KMS-11 (cell line): ENCODE results near the gene MCF2L.

ENCODE experiments used
- H2AFZ ChIP-seq: fragments of 200-600 bp; sonication (generic); 2 replicates; pipeline ENCODE4 v1.6.1; 2016; ENCODE audit warnings: antibody characterized with exemption, mixed run types, low read depth
- H3K27ac ChIP-seq: fragments of 200-600 bp; sonication (generic); 2 replicates; pipeline ENCODE4 v1.6.1; 2016; ENCODE audit warnings: mild to moderate bottlenecking, mixed run types
- H3K27me3 ChIP-seq: fragments of 200-600 bp; sonication (generic); 2 replicates; pipeline ENCODE4 v1.6.1; 2017; ENCODE audit warnings: mild to moderate bottlenecking, low read depth, mixed run types, moderate library complexity; ENCODE audit not compliant: insufficient read depth
- H3K36me3 ChIP-seq: fragments of 200-600 bp; sonication (generic); 2 replicates; pipeline ENCODE4 v1.6.1; 2017; ENCODE audit warnings: mild to moderate bottlenecking, mixed run types; ENCODE audit not compliant: insufficient read depth
- H3K4me1 ChIP-seq: fragments of 200-600 bp; sonication (generic); 2 replicates; pipeline ENCODE4 v1.6.1; 2016; ENCODE audit warnings: mild to moderate bottlenecking, low read depth, mixed run types; ENCODE audit not compliant: poor library complexity, severe bottlenecking
- H3K4me2 ChIP-seq: fragments of 200-600 bp; sonication (generic); 2 replicates; pipeline ENCODE4 v1.7.0; 2016; ENCODE audit warnings: mild to moderate bottlenecking, mixed run types
- H3K4me3 ChIP-seq: fragments of 200-600 bp; sonication (generic); IDR thresholded peaks from 2 replicates; pipeline ENCODE4 v1.6.1; 2017; ENCODE audit warnings: low read depth, low read length, mixed read lengths; ENCODE audit not compliant: insufficient read depth
- H3K79me2 ChIP-seq: fragments of 200-600 bp; sonication (generic); 2 replicates; pipeline ENCODE4 v1.6.1; 2016; ENCODE audit warnings: low read depth, mixed run types; ENCODE audit not compliant: insufficient read depth
- H3K9ac ChIP-seq: fragments of 200-600 bp; sonication (generic); 2 replicates; pipeline ENCODE4 v1.6.1; 2016; ENCODE audit warnings: mild to moderate bottlenecking, mixed run types
- H4K20me1 ChIP-seq: fragments of 200-600 bp; sonication (generic); 2 replicates; pipeline ENCODE4 v1.6.1; 2016; ENCODE audit warnings: mild to moderate bottlenecking, mixed run types; ENCODE audit not compliant: insufficient read depth
- TF ChIP-seq, protein P1 (sequence below): fragments of 200-600 bp; sonication (generic); conservative IDR thresholded peaks from 2 replicates; pipeline ENCODE4 v1.6.1; 2017; ENCODE audit warnings: low read depth, mild to moderate bottlenecking, antibody characterized with exemption, low read length, moderate library complexity, mixed read lengths

MCF2L gene

DNA sequence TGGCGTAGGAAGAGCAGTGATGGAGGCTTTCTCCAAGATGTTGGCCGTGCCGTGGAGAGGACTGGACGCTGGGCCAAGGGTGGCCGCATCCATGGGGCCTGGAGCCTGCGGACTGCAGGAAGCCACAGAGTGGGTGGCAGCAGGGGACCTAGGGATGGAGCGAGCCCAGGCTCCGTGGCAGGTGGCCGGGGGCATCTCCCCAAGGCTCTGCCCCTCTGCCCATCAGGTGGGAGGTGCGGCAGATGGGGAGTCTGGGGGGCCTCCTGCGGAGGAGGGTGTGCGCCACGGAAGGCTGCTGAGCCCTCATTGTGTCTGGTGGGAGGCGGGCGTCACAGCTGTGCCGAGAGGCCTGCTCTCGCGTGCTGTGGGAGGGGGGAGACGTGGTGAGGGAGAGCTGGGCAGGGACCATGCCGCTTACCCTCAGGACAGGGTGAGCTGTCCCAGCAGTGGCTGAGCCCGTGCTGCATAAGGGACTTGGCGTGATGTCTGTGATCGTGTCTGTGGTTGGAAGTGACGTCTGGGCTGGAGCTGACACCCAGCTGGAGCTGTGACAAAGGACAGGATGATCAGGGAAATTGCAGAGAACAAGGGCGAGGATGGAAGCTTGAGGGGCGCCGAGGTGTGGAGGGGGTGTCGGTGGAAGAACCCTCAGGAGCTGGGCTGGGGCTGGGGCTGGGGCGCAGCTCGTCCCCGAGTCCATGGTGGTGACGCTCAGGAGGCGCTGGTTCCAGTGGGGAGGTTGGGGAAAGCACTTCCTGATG is 13.4 kb downstream of the MCF2L start:
- H3K27me3 ChIP-seq: no peaks in the 10 kb centered on the region
- no peaks in the 10 kb centered on the region for H3K79me2 ChIP-seq
- H2AFZ ChIP-seq: no peak overlapping the region
- H4K20me1 ChIP-seq: no peaks in the 10 kb centered on the region
- no peak overlapping the region for H3K27ac ChIP-seq
- H3K36me3 ChIP-seq: no peaks in the 10 kb centered on the region
- TF ChIP-seq, protein P1, sequence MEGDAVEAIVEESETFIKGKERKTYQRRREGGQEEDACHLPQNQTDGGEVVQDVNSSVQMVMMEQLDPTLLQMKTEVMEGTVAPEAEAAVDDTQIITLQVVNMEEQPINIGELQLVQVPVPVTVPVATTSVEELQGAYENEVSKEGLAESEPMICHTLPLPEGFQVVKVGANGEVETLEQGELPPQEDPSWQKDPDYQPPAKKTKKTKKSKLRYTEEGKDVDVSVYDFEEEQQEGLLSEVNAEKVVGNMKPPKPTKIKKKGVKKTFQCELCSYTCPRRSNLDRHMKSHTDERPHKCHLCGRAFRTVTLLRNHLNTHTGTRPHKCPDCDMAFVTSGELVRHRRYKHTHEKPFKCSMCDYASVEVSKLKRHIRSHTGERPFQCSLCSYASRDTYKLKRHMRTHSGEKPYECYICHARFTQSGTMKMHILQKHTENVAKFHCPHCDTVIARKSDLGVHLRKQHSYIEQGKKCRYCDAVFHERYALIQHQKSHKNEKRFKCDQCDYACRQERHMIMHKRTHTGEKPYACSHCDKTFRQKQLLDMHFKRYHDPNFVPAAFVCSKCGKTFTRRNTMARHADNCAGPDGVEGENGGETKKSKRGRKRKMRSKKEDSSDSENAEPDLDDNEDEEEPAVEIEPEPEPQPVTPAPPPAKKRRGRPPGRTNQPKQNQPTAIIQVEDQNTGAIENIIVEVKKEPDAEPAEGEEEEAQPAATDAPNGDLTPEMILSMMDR: no peak
- no peak overlapping the region for H3K9ac ChIP-seq
- H3K4me3 ChIP-seq: no peak overlapping the region
- no peak overlapping the region for H3K4me2 ChIP-seq
- H3K4me1 ChIP-seq: no peaks in the 10 kb centered on the region

DNA sequence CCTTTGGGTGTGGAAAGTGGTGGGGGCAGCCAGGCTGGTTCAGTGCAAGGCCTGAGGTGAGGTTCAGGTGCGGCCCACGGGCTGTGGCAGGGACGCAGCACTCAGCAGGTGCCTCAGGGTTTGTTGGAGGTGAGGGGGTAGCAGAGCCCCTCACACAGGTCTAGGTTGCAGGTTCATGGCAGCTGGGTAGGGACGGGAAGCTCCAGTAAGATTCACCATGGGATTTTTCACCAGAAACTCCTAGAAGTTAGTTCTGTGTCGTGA is 14.0 kb downstream of the MCF2L start:
- TF ChIP-seq, protein P1: no peak
- H3K27me3 ChIP-seq: no peaks in the 10 kb centered on the region
- H3K36me3 ChIP-seq: no peaks in the 10 kb centered on the region
- H4K20me1 ChIP-seq: no peaks in the 10 kb centered on the region
- H3K4me2 ChIP-seq: no peak overlapping the region
- H3K4me3 ChIP-seq: no peak overlapping the region
- H2AFZ ChIP-seq: no peak overlapping the region
- no peak overlapping the region for H3K9ac ChIP-seq
- H3K79me2 ChIP-seq: no peaks in the 10 kb centered on the region
- H3K27ac ChIP-seq: no peak overlapping the region
- no peaks in the 10 kb centered on the region for H3K4me1 ChIP-seq

DNA sequence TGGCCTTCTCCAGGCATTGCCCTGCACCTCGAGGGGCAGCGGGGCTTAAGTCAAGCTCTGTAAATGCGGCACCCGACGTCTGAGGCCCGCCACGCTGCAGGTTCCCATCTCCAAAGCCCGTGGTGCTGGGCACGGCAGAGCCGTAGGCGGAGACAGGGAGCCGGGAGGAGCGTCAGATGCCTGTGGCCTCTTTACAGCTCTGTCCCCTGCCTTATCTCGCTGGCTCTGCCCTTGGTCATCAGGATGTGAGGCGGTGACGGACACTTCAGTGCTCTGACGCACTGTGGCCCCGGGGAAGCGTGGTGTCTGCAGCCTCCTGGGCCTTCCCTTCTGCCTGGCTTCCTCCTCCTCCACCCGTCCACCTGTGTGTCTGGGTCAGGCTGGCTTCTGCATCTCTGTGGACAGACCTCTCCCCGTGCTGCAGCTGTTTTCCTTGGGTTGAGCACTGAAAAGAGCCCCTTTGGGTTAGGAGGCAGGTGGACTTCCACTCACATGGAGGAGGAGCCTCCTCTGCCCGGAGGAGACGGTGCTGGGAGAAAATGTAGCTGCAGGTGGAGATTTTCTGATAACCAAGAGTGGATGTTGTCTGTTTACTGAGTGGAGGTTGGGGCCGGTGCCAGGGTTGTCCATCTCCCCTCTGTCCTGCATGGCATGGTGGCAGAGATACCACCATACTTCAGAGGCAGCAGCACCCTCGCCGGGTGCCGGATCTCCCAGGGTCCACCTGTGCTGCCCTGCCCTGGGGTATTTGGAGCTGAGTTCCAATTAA is 14.6 kb downstream of the MCF2L start:
- no peaks in the 10 kb centered on the region for H3K36me3 ChIP-seq
- H3K4me1 ChIP-seq: no peaks in the 10 kb centered on the region
- no peak overlapping the region for H3K9ac ChIP-seq
- H2AFZ ChIP-seq: no peak overlapping the region
- H3K4me3 ChIP-seq: no peak overlapping the region
- no peaks in the 10 kb centered on the region for H3K27me3 ChIP-seq
- no peak overlapping the region for H3K27ac ChIP-seq
- TF ChIP-seq, protein P1: no peak
- H3K4me2 ChIP-seq: no peak overlapping the region
- no peaks in the 10 kb centered on the region for H4K20me1 ChIP-seq
- H3K79me2 ChIP-seq: no peaks in the 10 kb centered on the region

DNA sequence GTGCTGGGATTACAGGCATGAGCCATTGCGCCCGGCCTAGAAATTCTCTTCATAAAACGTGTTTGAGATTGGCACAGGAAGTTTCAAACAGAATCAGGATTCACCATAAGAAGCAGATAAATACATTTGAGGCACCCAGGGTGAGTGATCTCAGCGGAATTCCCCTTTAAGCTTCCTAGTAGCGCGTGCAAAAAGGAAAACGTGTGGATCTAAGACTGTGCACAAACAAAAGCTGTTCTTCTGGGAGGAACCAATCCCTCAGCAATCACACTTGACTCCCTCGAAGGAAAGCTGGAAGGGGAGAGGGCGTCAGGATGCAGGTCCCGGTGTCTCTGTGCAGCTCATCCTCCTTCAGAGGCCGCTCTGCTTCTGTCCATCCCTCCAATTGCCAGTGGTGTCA is 15.5 kb downstream of the MCF2L start:
- Histone ChIP-seq H3K9ac (no peak overlapping the region), H3K4me3 (no peak overlapping the region), H3K36me3 (no peaks in the 10 kb centered on the region), H3K79me2 (no peaks in the 10 kb centered on the region), H4K20me1 (no peaks in the 10 kb centered on the region), H2AFZ (no peak overlapping the region), H3K27ac (no peak overlapping the region), H3K27me3 (no peaks in the 10 kb centered on the region), H3K4me1 (no peaks in the 10 kb centered on the region), H3K4me2 (no peak overlapping the region)
- TF ChIP-seq, protein P1: no peak
